Lower lobe of right lung (tissue), 2 donors: ENCODE results near the gene HMGB4. TPM values are rescaled to one million over a fixed set of nuclear protein-coding genes. Genes with fewer than 3 reads are reported as not detected.

ENCODE experiments used
- ATAC-seq, 2 donors: fragments of 200-7000 bp; cut with Tn5 transposase; one replicate each; pipeline ENCODE4 v1.9.1; 2020 to 2022; ENCODE audit warnings: mild to moderate bottlenecking in 2 of 2, moderate library complexity in 2 of 2
- DNase-seq: peaks from one replicate; pipeline ENCODE4 v3.0.0-alpha.2; 2020
- H3K27ac ChIP-seq: fragments of 200-600 bp; one replicate; pipeline ENCODE4 v1.8.0; 2022
- H3K27me3 ChIP-seq: fragments of 200-600 bp; one replicate; pipeline ENCODE4 v1.8.0; 2022; ENCODE audit warnings: low read depth
- H3K36me3 ChIP-seq: fragments of 200-600 bp; one replicate; pipeline ENCODE4 v1.8.0; 2022; ENCODE audit warnings: mild to moderate bottlenecking
- H3K4me1 ChIP-seq: fragments of 200-600 bp; one replicate; pipeline ENCODE4 v1.8.0; 2022
- H3K4me3 ChIP-seq: fragments of 200-600 bp; one replicate; pipeline ENCODE4 v1.8.0; 2022; ENCODE audit warnings: mild to moderate bottlenecking
- H3K9me3 ChIP-seq: fragments of 200-600 bp; one replicate; pipeline ENCODE4 v1.8.0; 2022
- CTCF ChIP-seq: fragments of 200-600 bp; IDR thresholded peaks from one replicate; pipeline ENCODE4 v1.8.0; 2022; ENCODE audit warnings: antibody characterized with exemption, mild to moderate bottlenecking
- intact Hi-C: fragments of 100-400 bp; cut with DNase I; formaldehyde crosslinking; loops from one replicate; pipeline ENCODE4 v1.11.0; 2022
- total RNA-seq: library from RNA; stranded (reverse); fragmentation: NEBNext Ultra II Directional; extraction: Animal tissue kit (Norgen Biotek cat#: 25700); gene quantifications from one replicate; pipeline ENCODE4 v1.2.1, GENCODE V29; 2021
- donor health status: DM: no; HTN: yes; CAD: no; lungs with severe emphysema.

The HMGB4 gene
- total RNA-seq, 1 donor from 2014 or later = not detected

GRCh38 chr1:33899746-33900145 is 35.9 kb downstream of the HMGB4 start:
- ATAC-seq = no peak
- Histone ChIP-seq H3K27me3 (no peaks in the 10 kb centered on the region), H3K4me1 (no peaks in the 10 kb centered on the region), H3K4me3 (no peak overlapping the region), H3K9me3 (no peaks in the 10 kb centered on the region), H3K36me3 (no peaks in the 10 kb centered on the region), H3K27ac (no peak overlapping the region)
- no peak for TF ChIP-seq CTCF
- intact Hi-C loops = no loop called here
- no peak for DNase-seq

GRCh38 chr1:33902486-33903209 is 38.8 kb downstream of the HMGB4 start:
- DNase-seq (no peak), ATAC-seq (peak; percentile 52 to 62)
- TF ChIP-seq CTCF = no peak
- Histone ChIP-seq H3K9me3 (no peaks in the 10 kb centered on the region), H3K4me1 (no peaks in the 10 kb centered on the region), H3K36me3 (no peaks in the 10 kb centered on the region), H3K4me3 (no peak overlapping the region), H3K27me3 (no peaks in the 10 kb centered on the region), H3K27ac (no peak overlapping the region)
- intact Hi-C loops = no loop called here

GRCh38 chr1:33903210-33903589 is 39.3 kb downstream of the HMGB4 start:
- no peak for TF ChIP-seq CTCF
- no peaks in the 10 kb centered on the region for H3K9me3 ChIP-seq
- DNase-seq (no peak), ATAC-seq (peak; percentile 57 to 73)
- no peaks in the 10 kb centered on the region for H3K36me3 ChIP-seq
- H3K27ac ChIP-seq = no peak overlapping the region
- no peaks in the 10 kb centered on the region for H3K27me3 ChIP-seq
- no peak overlapping the region for H3K4me3 ChIP-seq
- intact Hi-C loops = no loop called here
- H3K4me1 ChIP-seq = no peaks in the 10 kb centered on the region

GRCh38 chr1:33905241-33905640 is 41.4 kb downstream of the HMGB4 start:
- no peaks in the 10 kb centered on the region for H3K36me3 ChIP-seq
- intact Hi-C loops = no loop called here
- no peaks in the 10 kb centered on the region for H3K4me1 ChIP-seq
- no peaks in the 10 kb centered on the region for H3K9me3 ChIP-seq
- no peak overlapping the region for H3K27ac ChIP-seq
- DNase-seq (no peak), ATAC-seq (no peak)
- TF ChIP-seq CTCF = no peak
- no peak overlapping the region for H3K4me3 ChIP-seq
- H3K27me3 ChIP-seq = no peaks in the 10 kb centered on the region

GRCh38 chr1:33906156-33906555 is 42.3 kb downstream of the HMGB4 start:
- H3K36me3 ChIP-seq = no peaks in the 10 kb centered on the region
- DNase-seq (no peak), ATAC-seq (no peak)
- no peak overlapping the region for H3K27ac ChIP-seq
- H3K4me1 ChIP-seq = no peaks in the 10 kb centered on the region
- intact Hi-C loops = no loop called here
- H3K9me3 ChIP-seq = no peaks in the 10 kb centered on the region
- no peaks in the 10 kb centered on the region for H3K27me3 ChIP-seq
- no peak for TF ChIP-seq CTCF
- H3K4me3 ChIP-seq = no peak overlapping the region
